K562 (cell line): ENCODE measurements around the gene RRAS. TPM values are rescaled to one million over a fixed set of nuclear protein-coding genes. Genes with fewer than 3 reads are reported as not detected.

Experiments used
- CAMTA2 ChIP-seq: fragments of 250-450 bp; sonication (Bioruptor Pico); conservative IDR thresholded peaks from 2 replicates; pipeline ENCODE4 v1.5.1; 2022
- CCNT2 ChIP-seq: IDR thresholded peaks from 2 replicates; pipeline ENCODE4 v1.6.1; 2011; ENCODE audit warnings: borderline replicate concordance, low read depth, mild to moderate bottlenecking, moderate library complexity, mixed read lengths, low read length; ENCODE audit not compliant: insufficient read length; ENCODE audit errors: extremely low read depth
- CGGBP1 ChIP-seq: fragments of 250-450 bp; sonication (Bioruptor Pico); IDR thresholded peaks from 2 replicates; pipeline ENCODE4 v1.9.0; 2021; ENCODE audit warnings: mild to moderate bottlenecking
- CREB1 ChIP-seq, 2 experiments: sonication (generic) in 1 of 2; formaldehyde crosslinking in 1 of 2; IDR thresholded peaks; 2 replicates each; pipeline versions ENCODE4 v1.6.1 to v1.8.0; 2012 to 2022; ENCODE audit warnings: inconsistent platforms in 1 of 2, mild to moderate bottlenecking in 1 of 2, missing genetic modification reagents in 1 of 2, moderate library complexity in 1 of 2
- DEAF1 ChIP-seq: fragments of 450-650 bp; formaldehyde crosslinking; IDR thresholded peaks from 2 replicates; pipeline ENCODE4 v1.4.0; 2020; ENCODE audit warnings: mild to moderate bottlenecking, moderate library complexity
- ELK1 ChIP-seq: sonication (generic); formaldehyde crosslinking; IDR thresholded peaks from 2 replicates; pipeline ENCODE4 v1.8.1; 2022; ENCODE audit warnings: missing genetic modification reagents
- GTF2A2 ChIP-seq: IDR thresholded peaks from 2 replicates; pipeline ENCODE4 v1.6.1; 2016; ENCODE audit warnings: mild to moderate bottlenecking, missing genetic modification characterization, missing compliant biosample characterization
- MAX ChIP-seq: sonication (generic); formaldehyde crosslinking; IDR thresholded peaks from 2 replicates; pipeline ENCODE4 v1.9.0; 2022; ENCODE audit warnings: mild to moderate bottlenecking, missing genetic modification reagents
- MBD2 ChIP-seq: sonication (generic); IDR thresholded peaks from 2 replicates; pipeline ENCODE4 v1.6.1; 2016; ENCODE audit warnings: low read depth, borderline replicate concordance
- MCM5 ChIP-seq: fragments of 450-650 bp; IDR thresholded peaks from 2 replicates; pipeline ENCODE4 v1.6.1; 2016; ENCODE audit warnings: low read depth
- MEIS2 ChIP-seq: fragments of 450-650 bp; IDR thresholded peaks from 2 replicates; pipeline ENCODE4 v1.6.1; 2014; ENCODE audit warnings: mild to moderate bottlenecking; ENCODE audit not compliant: partially characterized antibody
- MTA1 ChIP-seq: fragments of 450-650 bp; IDR thresholded peaks from 2 replicates; pipeline ENCODE4 v1.6.1; 2017; ENCODE audit warnings: borderline replicate concordance
- NCOA1 ChIP-seq: fragments of 450-650 bp; IDR thresholded peaks from 2 replicates; pipeline ENCODE4 v1.6.1; 2016; ENCODE audit warnings: low read depth
- NEUROD1 ChIP-seq: fragments of 150-350 bp; IDR thresholded peaks from 2 replicates; pipeline ENCODE4 v1.6.1; 2014; ENCODE audit warnings: borderline replicate concordance, low read length, low read depth; ENCODE audit not compliant: partially characterized antibody
- NFRKB ChIP-seq: fragments of 450-650 bp; IDR thresholded peaks from 2 replicates; pipeline ENCODE4 v1.6.1; 2016; ENCODE audit warnings: low read depth
- PHB2 ChIP-seq: fragments of 450-650 bp; IDR thresholded peaks from 2 replicates; pipeline ENCODE4 v1.6.1; 2017; ENCODE audit warnings: low read depth
- POLR2B ChIP-seq: fragments of 450-650 bp; IDR thresholded peaks from 2 replicates; pipeline ENCODE4 v1.6.1; 2018; ENCODE audit warnings: low read depth; ENCODE audit not compliant: partially characterized antibody
- SMAD4 ChIP-seq: fragments of 250-450 bp; sonication (Bioruptor Pico); conservative IDR thresholded peaks from 2 replicates; pipeline ENCODE4 v1.8.0; 2021; ENCODE audit warnings: inconsistent platforms, mild to moderate bottlenecking, moderate library complexity
- TAL1 ChIP-seq: fragments of 450-650 bp; IDR thresholded peaks from 2 replicates; pipeline ENCODE4 v1.6.1; 2016; ENCODE audit warnings: mild to moderate bottlenecking
- TCF7L2 ChIP-seq: fragments of 150-350 bp; IDR thresholded peaks from 2 replicates; pipeline ENCODE4 v1.6.1; 2016; ENCODE audit warnings: low read depth, mild to moderate bottlenecking, low read length, moderate library complexity
- THRA ChIP-seq: fragments of 450-650 bp; IDR thresholded peaks from 2 replicates; pipeline ENCODE4 v1.6.1; 2017; ENCODE audit warnings: mild to moderate bottlenecking, moderate library complexity
- YBX1 ChIP-seq: fragments of 450-650 bp; IDR thresholded peaks from 2 replicates; pipeline ENCODE4 v1.7.1; 2016; ENCODE audit warnings: mild to moderate bottlenecking
- ZNF561 ChIP-seq: fragments of 450-650 bp; formaldehyde crosslinking; conservative IDR thresholded peaks from 2 replicates; pipeline ENCODE4 v1.4.0; 2020; ENCODE audit warnings: mild to moderate bottlenecking, moderate library complexity
- polyA plus RNA-seq, 8 experiments: library from polyadenylated mRNA; depleted of rRNA in 4 of 8; stranded (reverse) in 5 of 8; unstranded in 3 of 8; fragments of >200 nt; fragmentation: Nextera tagmentation in 2 of 8; fragmentation: Illumina TruSeq in 1 of 8; extraction: Ambion mirVana in 2 of 8; extraction: Trizol in 1 of 8; gene quantifications; 2 replicates each; pipeline versions ENCODE4 v1.2.1 to v1.2.3, GENCODE V29; 2011 to 2014; ENCODE audit warnings: inconsistent platforms in 1 of 8, missing spikeins in 1 of 8
- total RNA-seq, 7 experiments: library from RNA; depleted of rRNA in 6 of 7; stranded (reverse); fragments of >200 nt in 6 of 7; fragmentation: Illumina TruSeq in 2 of 7; extraction: Trizol in 2 of 7; gene quantifications; 2 replicates each; pipeline versions ENCODE4 v1.2.1 to v1.2.3, GENCODE V29; 2011 to 2021; ENCODE audit warnings: low replicate concordance in 1 of 7

The RRAS gene
- total and polyA plus RNA-seq, 9 of the 15 experiments (the other 6 are each of a cell fraction or from before 2014, with no cell fraction given), result 0.70 to 17.3 (median 8.2) TPM

GRCh38 chr19:49665351-49666119 lies 25.6 kb upstream of the RRAS start, which contains the start of the genes BCL2L12 and IRF3 (continued):
- TF ChIP-seq POLR2B, result peak; percentile 80
- peak; percentile 47 for TF ChIP-seq NEUROD1
- no peak for TF ChIP-seq YBX1
- peak; percentile 68 for TF ChIP-seq CCNT2
- TF ChIP-seq MAX (CRISPR knock-in tag), result no peak
- no peak for TF ChIP-seq ZNF561 (CRISPR knock-in tag)
- no peak for TF ChIP-seq MCM5
- TF ChIP-seq THRA, result no peak
- no peak for TF ChIP-seq NFRKB
- TF ChIP-seq PHB2, result no peak
- TF ChIP-seq TAL1, result no peak
- 0 out of 2 replicates have a peak, but pooled peaks have one; percentile 31 for TF ChIP-seq SMAD4 (CRISPR knock-in tag)
- TF ChIP-seq DEAF1 (CRISPR knock-in tag), result no peak
- no peak for TF ChIP-seq CGGBP1 (CRISPR knock-in tag)
- TF ChIP-seq TCF7L2, result 0 out of 2 replicates have a peak, but pooled peaks have one; percentile 12
- TF ChIP-seq MEIS2, result peak; percentile 87
- no peak for TF ChIP-seq NCOA1
- TF ChIP-seq CREB1 (IDR thresholded peaks at IDR 0.05), result peak; percentile 40; the same call in 1 of the 2 replicates
- TF ChIP-seq CREB1 (CRISPR knock-in tag; IDR thresholded peaks at IDR 0.05), result 0 out of 2 replicates have a peak, but pooled peaks have one; percentile 29
- TF ChIP-seq ELK1 (CRISPR knock-in tag), result peak; percentile 96
- no peak for TF ChIP-seq GTF2A2
- TF ChIP-seq CAMTA2, result no peak
- TF ChIP-seq MTA1, result 0 out of 2 replicates have a peak, but pooled peaks have one; percentile 10
- TF ChIP-seq MBD2, result no peak; the same call in 1 of the 2 replicates
